Suprapubic skin (tissue), 4 donors: Measurements from ENCODE around the gene DUSP21. TPM values are rescaled to one million over a fixed set of nuclear protein-coding genes. Genes with fewer than 3 reads are reported as not detected.

ENCODE experiments used
- DNase-seq, 2 donors: peaks; one replicate each; pipeline ENCODE4 v3.0.0-alpha.2; 2019; ENCODE audit warnings: low spot score in 2 of 2
- H3K27ac ChIP-seq: fragments of 200-600 bp; sonication (generic); one replicate; pipeline ENCODE4 v1.5.1; 2019
- H3K27me3 ChIP-seq: fragments of 200-600 bp; sonication (generic); one replicate; pipeline ENCODE4 v1.5.1; 2019
- H3K36me3 ChIP-seq: fragments of 200-600 bp; sonication (generic); one replicate; pipeline ENCODE4 v1.5.1; 2019
- H3K4me1 ChIP-seq: fragments of 200-600 bp; sonication (generic); one replicate; pipeline ENCODE4 v1.5.1; 2019
- H3K4me3 ChIP-seq: fragments of 200-600 bp; sonication (generic); one replicate; pipeline ENCODE4 v1.5.1; 2019; ENCODE audit warnings: mild to moderate bottlenecking
- H3K9me3 ChIP-seq: fragments of 200-600 bp; sonication (generic); one replicate; pipeline ENCODE4 v1.5.1; 2019
- CTCF ChIP-seq, 2 donors: fragments of 200-600 bp in 1 of 2; fragments of 450-650 bp in 1 of 2; sonication (generic) in 1 of 2; IDR thresholded peaks; one replicate each; pipeline ENCODE4 v1.5.1; 2016 to 2019; ENCODE audit warnings: antibody characterized with exemption in 2 of 2, mild to moderate bottlenecking in 1 of 2, moderate library complexity in 1 of 2
- EP300 ChIP-seq: sonication (generic); formaldehyde crosslinking; IDR thresholded peaks from one replicate; pipeline ENCODE4 v1.6.1; 2017; ENCODE audit warnings: antibody characterized with exemption
- POLR2A ChIP-seq, 2 donors: fragments of 450-650 bp; IDR thresholded peaks; one replicate each; pipeline ENCODE4 v1.6.1; 2017; ENCODE audit warnings: antibody characterized with exemption in 2 of 2, mild to moderate bottlenecking in 2 of 2, moderate library complexity in 2 of 2
- POLR2AphosphoS5 ChIP-seq, 3 donors: sonication (generic); formaldehyde crosslinking; IDR thresholded peaks; one replicate each; pipeline ENCODE4 v1.6.1; 2017; ENCODE audit warnings: antibody characterized with exemption in 3 of 3
- WGBS: methylation state at CpG from one replicate; pipeline ENCODE4 v1.1.5; 2018; 5-methylcytosine and 5-hydroxymethylcytosine counted together
- total RNA-seq, 4 donors: library from RNA; depleted of rRNA; stranded (reverse); fragments of >200 nt; gene quantifications; one replicate each; pipeline ENCODE4 v1.1.0, GENCODE V29; 2016

Gene DUSP21
- total RNA-seq, 4 donors from 2014 or later, result not detected

GRCh38 chrX:44871931-44872820 lies 28.4 kb downstream of the DUSP21 start:
- Histone ChIP-seq H3K36me3 (no peaks in the 10 kb centered on the region), H3K27ac (peak overlapping the region; percentile 96), H3K9me3 (no peaks in the 10 kb centered on the region), H3K4me3 (peak overlapping the region; percentile 79), H3K27me3 (no peaks in the 10 kb centered on the region), H3K4me1 (no peaks in the 10 kb centered on the region)
- no peak for TF ChIP-seq EP300
- no peak for TF ChIP-seq POLR2AphosphoS5 (IDR thresholded peaks at IDR 0.05)
- TF ChIP-seq POLR2A (IDR thresholded peaks at IDR 0.05), result no peak
- no peak for TF ChIP-seq CTCF (IDR thresholded peaks at IDR 0.05)
- peak; percentile 75 to 76 for DNase-seq
- whole genome bisulfite sequencing, result 5% methylated on average over 6 of the region's 60 CpGs

- TF ChIP-seq CTCF (IDR thresholded peaks at IDR 0.05) (no peak), POLR2A (IDR thresholded peaks at IDR 0.05) (peak in 1 of 2 donors; percentile 74), POLR2AphosphoS5 (IDR thresholded peaks at IDR 0.05) (peak in 1 of 3 donors; percentile 25)
- under 1% methylated on average over 17 of the region's 61 CpGs for WGBS
- H3K36me3 ChIP-seq, result no peaks in the 10 kb centered on the region
- H3K4me3 ChIP-seq, result peak within 1 kb of the TSS; percentile 79
- H3K4me1 ChIP-seq, result no peaks in the 10 kb centered on the region
- peak within 1 kb of the TSS; percentile 96 for H3K27ac ChIP-seq
- DNase-seq, result peak; percentile 97 to 99
- no peaks in the 10 kb centered on the region for H3K9me3 ChIP-seq
- no peaks in the 10 kb centered on the region for H3K27me3 ChIP-seq
These were observed 29.1 kb downstream of the DUSP21 start, which contains the start of gene KDM6A for GRCh38 chrX:44872821-44873414. Gene KDM6A, plus strand, starts transcription at chrX:44873188. Its CDS starts 364 bp downstream, at chrX:44873552.

- Histone ChIP-seq H3K9me3 (no peaks in the 10 kb centered on the region), H3K27me3 (no peaks in the 10 kb centered on the region), H3K36me3 (no peaks in the 10 kb centered on the region), H3K27ac (peak overlapping the region; percentile 96), H3K4me1 (no peaks in the 10 kb centered on the region), H3K4me3 (peak overlapping the region; percentile 79)
- TF ChIP-seq POLR2AphosphoS5 (IDR thresholded peaks at IDR 0.05), result no peak
- TF ChIP-seq POLR2A (IDR thresholded peaks at IDR 0.05), result peak in 1 of 2 donors; percentile 4
- DNase-seq, result peak; percentile 78 to 80
- 0% methylated on average over 21 of the region's 99 CpGs for WGBS
These were observed 29.8 kb downstream of the DUSP21 start for GRCh38 chrX:44873415-44874276.

GRCh38 chrX:44874420-44875184 lies 30.8 kb downstream of the DUSP21 start:
- Histone ChIP-seq H3K27ac (peak overlapping the region; percentile 96), H3K4me3 (peak overlapping the region; percentile 79), H3K36me3 (no peaks in the 10 kb centered on the region), H3K4me1 (no peaks in the 10 kb centered on the region), H3K27me3 (no peaks in the 10 kb centered on the region), H3K9me3 (no peaks in the 10 kb centered on the region)
- WGBS, result under 1% methylated on average over 14 of the region's 14 CpGs
- no peak for DNase-seq
- TF ChIP-seq CTCF (IDR thresholded peaks at IDR 0.05) (no peak), POLR2AphosphoS5 (IDR thresholded peaks at IDR 0.05) (no peak), EP300 (no peak), POLR2A (IDR thresholded peaks at IDR 0.05) (no peak)

- no peak for DNase-seq
- Histone ChIP-seq H3K36me3 (no peaks in the 10 kb centered on the region), H3K4me1 (no peaks in the 10 kb centered on the region), H3K9me3 (no peaks in the 10 kb centered on the region), H3K27ac (no peak overlapping the region), H3K27me3 (no peaks in the 10 kb centered on the region), H3K4me3 (peak overlapping the region; percentile 79)
- WGBS, result 22% methylated on average over 5 of the region's 5 CpGs
- no peak for TF ChIP-seq CTCF (IDR thresholded peaks at IDR 0.05)
- TF ChIP-seq POLR2A (IDR thresholded peaks at IDR 0.05), result no peak
- TF ChIP-seq POLR2AphosphoS5 (IDR thresholded peaks at IDR 0.05), result no peak
- no peak for TF ChIP-seq EP300
These were observed 31.3 kb downstream of the DUSP21 start for GRCh38 chrX:44875185-44875489.
